Kidney glomerular epithelial cell (primary cell): ENCODE measurements around the gene TRIM17.

ENCODE experiments used
- DNase-seq: peaks from one replicate; lab custom pipeline; 2025; lab: John Stamatoyannopoulos, UW

TRIM17 gene

GRCh38 chr1:228366866-228367741, 49.6 kb downstream of the TRIM17 start:
- no peak for DNase-seq

- DNase-seq = no peak
Observed at GRCh38 chr1:228366062-228366865, 50.4 kb downstream of the TRIM17 start.

GRCh38 chr1:228365271-228366061, 51.2 kb downstream of the TRIM17 start:
- DNase-seq = no peak

GRCh38 chr1:228364706-228365213, 51.9 kb downstream of the TRIM17 start:
- no peak for DNase-seq

GRCh38 chr1:228364068-228364705, 52.5 kb downstream of the TRIM17 start:
- no peak for DNase-seq

GRCh38 chr1:228363686-228364067, 53.0 kb downstream of the TRIM17 start:
- no peak for DNase-seq

GRCh38 chr1:228362884-228363450, 53.7 kb downstream of the TRIM17 start:
- no peak for DNase-seq

GRCh38 chr1:228362141-228362883, 54.3 kb downstream of the TRIM17 start:
- DNase-seq = no peak

GRCh38 chr1:228361314-228362140, 55.1 kb downstream of the TRIM17 start:
- DNase-seq = no peak

- no peak for DNase-seq
Observed at GRCh38 chr1:228360533-228361313, 55.9 kb downstream of the TRIM17 start.

GRCh38 chr1:228359613-228360532, 56.8 kb downstream of the TRIM17 start:
- DNase-seq = no peak

- DNase-seq = no peak
Observed at GRCh38 chr1:228358764-228359612, 57.7 kb downstream of the TRIM17 start.

GRCh38 chr1:228358039-228358763, 58.5 kb downstream of the TRIM17 start:
- DNase-seq = no peak
